ENCODE results near the gene ZNF496.

DNA sequence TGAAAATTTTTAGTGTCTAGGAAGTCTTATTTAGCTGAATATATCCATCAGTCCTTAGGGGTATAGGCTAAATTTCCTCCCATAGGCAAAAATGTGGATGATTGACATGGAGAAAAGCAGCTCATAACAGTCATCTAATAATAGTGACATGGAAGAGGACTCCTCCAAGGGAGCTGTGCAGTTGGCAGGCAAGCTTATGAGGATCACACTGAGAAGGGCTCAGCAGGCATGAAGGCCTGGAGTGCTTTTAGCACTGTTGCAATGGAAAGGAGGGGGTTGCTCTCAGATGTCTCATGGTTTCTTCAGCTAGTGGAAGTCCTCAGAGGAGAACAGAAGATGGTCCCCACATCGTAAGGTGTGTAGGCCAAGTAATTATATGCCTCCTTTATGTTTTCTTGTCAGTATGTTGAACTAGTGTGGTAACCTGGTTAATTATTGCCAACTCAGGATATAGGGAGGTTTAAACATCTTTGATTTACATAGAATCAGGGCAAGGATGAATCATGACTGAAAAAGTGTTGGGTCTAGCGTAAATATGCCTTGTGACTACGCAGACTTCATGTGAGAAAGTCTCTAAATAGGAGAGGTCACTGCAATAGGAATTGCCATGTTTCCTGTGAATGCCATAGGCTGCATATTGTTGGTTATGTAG is 56.9 kb downstream of the ZNF496 start:
- TF ChIP-seq, protein P1, sequence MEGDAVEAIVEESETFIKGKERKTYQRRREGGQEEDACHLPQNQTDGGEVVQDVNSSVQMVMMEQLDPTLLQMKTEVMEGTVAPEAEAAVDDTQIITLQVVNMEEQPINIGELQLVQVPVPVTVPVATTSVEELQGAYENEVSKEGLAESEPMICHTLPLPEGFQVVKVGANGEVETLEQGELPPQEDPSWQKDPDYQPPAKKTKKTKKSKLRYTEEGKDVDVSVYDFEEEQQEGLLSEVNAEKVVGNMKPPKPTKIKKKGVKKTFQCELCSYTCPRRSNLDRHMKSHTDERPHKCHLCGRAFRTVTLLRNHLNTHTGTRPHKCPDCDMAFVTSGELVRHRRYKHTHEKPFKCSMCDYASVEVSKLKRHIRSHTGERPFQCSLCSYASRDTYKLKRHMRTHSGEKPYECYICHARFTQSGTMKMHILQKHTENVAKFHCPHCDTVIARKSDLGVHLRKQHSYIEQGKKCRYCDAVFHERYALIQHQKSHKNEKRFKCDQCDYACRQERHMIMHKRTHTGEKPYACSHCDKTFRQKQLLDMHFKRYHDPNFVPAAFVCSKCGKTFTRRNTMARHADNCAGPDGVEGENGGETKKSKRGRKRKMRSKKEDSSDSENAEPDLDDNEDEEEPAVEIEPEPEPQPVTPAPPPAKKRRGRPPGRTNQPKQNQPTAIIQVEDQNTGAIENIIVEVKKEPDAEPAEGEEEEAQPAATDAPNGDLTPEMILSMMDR (IDR thresholded peaks at IDR 0.05): no peak
- TF ChIP-seq EP300 (IDR thresholded peaks at IDR 0.05): no peak
